H7 (cell line): ENCODE data around the gene KDM1B. TPM values are rescaled to one million over a fixed set of nuclear protein-coding genes. Genes with fewer than 3 reads are reported as not detected.
"Not testable (repeated sequence)": the region's sequence is repeated elsewhere in the genome, so short reads cannot be mapped to it uniquely, and the experiment has no call there.

Experiments
- DNase-seq: peaks from one replicate; pipeline ENCODE4 v3.0.0; 2012
- H3K27me3 ChIP-seq: 2 replicates; pipeline ENCODE4 v1.6.0; 2011; ENCODE audit warnings: mild to moderate bottlenecking, low read length; ENCODE audit not compliant: control insufficient read depth, insufficient read depth
- H3K36me3 ChIP-seq: replicated peaks from 2 replicates; pipeline ENCODE4 v1.5.1; 2011; ENCODE audit warnings: low read length; ENCODE audit not compliant: control insufficient read depth, insufficient read depth
- H3K4me3 ChIP-seq: 2 replicates; pipeline ENCODE4 v1.5.1; 2011; ENCODE audit warnings: low read depth, mild to moderate bottlenecking, control low read depth, low read length, moderate library complexity; ENCODE audit not compliant: insufficient read depth
- total RNA-seq: library from RNA; depleted of rRNA; stranded (reverse); fragments of >200 nt; shearing (Covaris generic); gene quantifications from 2 replicates; pipeline ENCODE4 v1.2.3, GENCODE V29; 2014

KDM1B gene
- total RNA-seq, 1 experiment from 2014 or later, result 6.8 TPM

DNA sequence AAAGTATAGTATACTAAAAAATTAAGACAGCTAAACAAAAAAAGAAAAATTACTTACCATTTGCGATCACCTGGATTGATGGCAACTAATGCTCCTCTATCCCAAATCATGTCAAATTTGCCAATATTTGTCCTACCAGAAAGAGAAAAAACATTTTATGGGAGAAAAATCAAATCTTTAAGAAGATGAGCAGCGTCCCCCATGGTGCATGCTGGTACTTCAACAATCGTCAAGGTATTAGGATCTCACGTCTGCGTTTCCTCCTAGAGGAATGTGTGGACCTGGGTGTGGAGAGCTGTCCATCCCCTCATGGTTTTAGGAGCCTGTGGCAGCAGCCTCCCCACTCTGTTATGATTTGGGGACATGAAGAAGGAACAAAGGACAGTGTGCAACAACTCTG lies 16.3 kb upstream of the KDM1B start:
- Histone ChIP-seq H3K36me3 (peaks cover 2% of the 10 kb centered on the region), H3K27me3 (no peaks in the 10 kb centered on the region), H3K4me3 (no peak overlapping the region)
- peak; percentile 22 for DNase-seq

DNA sequence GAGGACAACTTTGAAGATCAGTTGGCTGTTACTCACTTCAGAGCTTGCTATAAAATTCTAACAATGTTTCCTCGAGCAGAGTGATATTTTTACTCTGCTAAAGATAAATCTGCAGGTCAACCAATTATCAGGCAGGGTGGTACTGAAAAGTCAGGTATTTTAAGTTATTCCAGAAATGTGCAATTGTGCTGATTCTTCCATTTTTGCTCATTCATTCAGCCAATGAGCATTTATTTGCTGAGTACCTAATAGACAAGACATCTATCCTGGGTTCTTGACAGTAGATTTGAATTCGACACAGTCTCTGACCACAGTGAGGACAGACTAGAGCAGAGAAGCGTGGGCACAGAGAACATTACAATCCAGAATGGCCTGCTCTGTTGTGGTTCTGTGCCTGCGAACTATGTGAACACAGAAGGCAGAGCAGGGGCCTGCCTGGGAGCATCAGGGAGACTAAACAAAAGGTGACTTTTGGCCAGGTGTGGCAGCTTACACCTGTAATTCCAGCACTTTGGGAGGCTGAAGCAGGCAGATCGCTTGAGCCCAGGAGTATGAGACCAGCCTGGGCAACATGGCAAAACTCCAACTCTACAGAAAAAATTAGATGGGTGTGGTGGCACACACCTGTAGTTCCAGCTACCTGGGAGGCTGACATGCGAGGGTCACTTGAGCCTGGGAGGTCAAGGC lies 15.1 kb upstream of the KDM1B start:
- DNase-seq, result no peak
- Histone ChIP-seq H3K36me3 (peaks cover 2% of the 10 kb centered on the region), H3K4me3 (no peak overlapping the region), H3K27me3 (no peaks in the 10 kb centered on the region)

DNA sequence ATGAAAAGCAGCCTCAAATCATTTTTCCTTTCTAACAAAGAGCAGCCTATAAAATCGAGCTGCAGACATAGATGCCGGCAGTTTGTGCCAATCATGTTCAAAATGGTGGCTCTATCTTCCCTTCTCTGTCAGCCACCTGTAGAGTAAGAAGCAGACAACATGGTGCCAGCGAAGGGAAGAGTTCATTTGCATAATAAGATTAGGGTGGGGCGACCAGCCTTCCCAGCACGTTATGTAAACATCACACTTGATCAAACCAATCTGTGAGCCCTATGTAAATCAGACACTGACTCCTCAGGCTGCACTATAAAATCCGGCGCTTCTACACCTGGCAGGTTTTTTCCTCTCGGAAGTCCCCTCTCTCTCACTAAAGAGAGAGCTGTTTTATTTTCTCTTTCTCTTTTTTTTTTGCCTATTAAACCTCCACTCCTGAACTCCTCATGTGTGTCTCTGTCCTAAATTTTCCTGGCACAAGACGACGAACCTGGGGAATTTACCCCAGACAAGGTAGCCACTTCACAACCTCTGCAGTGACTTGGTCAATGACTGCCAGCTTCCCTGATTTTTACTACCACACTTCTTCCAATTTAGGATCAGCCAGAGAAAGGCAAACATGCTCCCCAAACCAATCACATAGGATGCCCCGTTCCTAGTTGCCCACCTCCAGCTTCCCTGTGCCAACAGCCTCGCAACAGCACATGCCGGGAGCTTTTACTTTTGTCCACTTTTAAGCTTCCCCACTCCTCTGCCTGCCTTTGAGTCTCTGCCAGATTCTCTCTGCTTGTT lies 13.2 kb upstream of the KDM1B start:
- no peak overlapping the region for H3K4me3 ChIP-seq

DNA sequence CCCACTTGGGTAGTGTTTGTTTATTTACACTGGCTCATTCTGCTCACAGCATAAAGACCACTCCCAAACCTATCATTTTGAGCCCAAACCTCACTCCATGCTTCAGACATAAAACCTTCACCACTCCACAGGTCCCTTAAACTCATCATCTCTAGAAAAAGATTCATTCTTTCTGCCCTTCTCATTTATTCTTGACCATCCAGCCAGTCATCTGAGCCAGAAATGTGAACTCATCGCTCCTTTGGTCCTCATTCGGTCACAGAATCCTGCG lies 12.7 kb upstream of the KDM1B start:
- no peaks in the 10 kb centered on the region for H3K27me3 ChIP-seq
- peaks cover 2% of the 10 kb centered on the region for H3K36me3 ChIP-seq
- DNase-seq, result no peak
- H3K4me3 ChIP-seq, result no peak overlapping the region

More for the DNA sequence above, 13.2 kb upstream of the KDM1B start:
- H3K36me3 ChIP-seq, result peaks cover 2% of the 10 kb centered on the region
- DNase-seq, result no peak
- H3K27me3 ChIP-seq, result no peaks in the 10 kb centered on the region

DNA sequence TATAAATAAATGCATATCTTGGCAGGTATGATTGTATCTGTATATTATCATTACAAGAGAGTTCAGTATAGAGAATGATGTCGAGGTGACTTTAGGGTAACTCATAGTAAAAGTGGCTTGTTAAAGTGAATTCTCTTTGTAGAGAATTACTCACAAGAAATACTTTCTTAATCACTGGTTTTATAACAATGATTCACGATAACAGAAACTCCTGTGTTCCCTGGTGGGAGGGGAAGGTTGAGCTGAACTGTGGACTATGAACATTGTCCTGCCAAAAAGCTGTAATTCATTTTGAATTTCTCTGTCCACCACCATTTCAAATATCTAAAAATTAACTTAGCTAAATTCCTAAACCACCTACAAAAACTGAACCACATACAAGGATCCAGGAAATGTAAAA lies 8.1 kb upstream of the KDM1B start:
- Histone ChIP-seq H3K4me3 (no peak overlapping the region), H3K36me3 (peaks cover under 1% of the 10 kb centered on the region), H3K27me3 (no peaks in the 10 kb centered on the region)
- DNase-seq, result no peak

DNA sequence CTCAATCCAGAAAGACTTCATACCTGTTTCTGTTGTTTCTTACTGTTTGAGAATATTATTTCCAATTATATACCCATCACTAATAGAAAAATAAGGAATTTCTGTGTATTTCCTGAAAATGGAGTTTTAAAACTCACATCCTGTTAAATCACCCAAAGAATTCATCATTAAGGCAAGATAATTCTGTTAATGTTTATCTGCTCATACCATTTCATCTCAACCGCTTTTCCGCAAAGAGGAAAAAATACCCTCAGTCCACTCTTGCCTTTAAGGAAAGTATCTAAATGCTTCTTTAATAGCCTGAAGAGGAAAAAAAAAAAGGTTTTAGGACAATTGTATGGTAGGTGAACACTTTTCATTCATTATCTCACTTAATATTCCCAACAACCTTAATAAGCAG lies 7.6 kb upstream of the KDM1B start:
- H3K27me3 ChIP-seq, result no peaks in the 10 kb centered on the region
- no peaks in the 10 kb centered on the region; the same call in none of the 2 replicates for H3K36me3 ChIP-seq
- H3K4me3 ChIP-seq, result no peak overlapping the region
- DNase-seq, result no peak

DNA sequence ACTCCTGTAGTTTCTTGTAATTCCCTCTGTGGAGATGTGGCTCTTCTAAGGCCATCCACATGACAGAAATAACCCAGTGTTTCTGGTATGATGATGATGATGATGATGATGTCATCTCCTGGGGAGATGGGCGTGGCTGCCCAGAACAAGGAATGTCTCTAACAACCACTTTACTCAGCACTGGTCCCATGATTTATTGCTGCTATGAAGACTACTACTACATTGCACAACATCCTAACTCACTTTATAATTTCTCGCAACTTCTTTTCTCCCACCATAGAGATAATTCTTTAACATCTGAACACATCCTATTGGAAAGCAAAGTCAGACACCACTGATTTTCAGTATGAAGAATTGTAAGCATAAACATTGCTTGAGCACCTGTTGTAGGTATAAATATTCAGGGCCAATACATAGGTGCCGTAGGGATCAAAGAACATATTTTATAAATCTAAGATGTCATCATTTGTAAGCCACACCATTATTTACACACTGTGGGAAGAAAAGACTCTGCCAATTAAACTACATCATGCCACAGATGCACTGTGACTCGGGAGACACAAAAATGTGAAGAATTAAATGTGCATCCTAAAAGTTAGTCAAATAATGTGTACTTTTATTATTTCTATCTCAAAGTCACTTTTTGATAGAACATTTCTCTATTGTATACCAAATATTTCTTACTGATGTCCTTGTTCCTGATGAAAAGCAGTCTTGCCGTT lies 6.8 kb upstream of the KDM1B start:
- H3K4me3 ChIP-seq, result no peak overlapping the region
- H3K36me3 ChIP-seq, result no peaks in the 10 kb centered on the region
- DNase-seq, result no peak
- H3K27me3 ChIP-seq, result no peaks in the 10 kb centered on the region

DNA sequence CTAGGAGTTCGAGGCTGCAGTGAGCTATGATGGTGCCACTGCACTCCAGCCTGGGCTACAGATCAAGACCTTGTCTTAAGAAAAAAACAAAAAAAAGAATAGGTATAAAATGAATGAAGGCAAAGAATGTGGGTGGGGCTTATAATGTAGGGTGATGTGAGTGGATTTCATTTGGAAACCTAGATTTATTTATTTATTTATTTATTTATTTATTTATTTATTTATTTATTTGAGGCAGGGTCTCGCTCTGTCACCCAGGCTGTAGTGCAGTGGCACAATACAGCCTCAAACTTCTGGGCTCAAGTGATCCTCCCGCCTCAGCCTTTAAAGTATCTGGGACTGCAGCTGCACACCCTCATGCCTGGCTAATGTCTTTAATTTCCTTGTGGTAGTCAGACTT lies 3.8 kb upstream of the KDM1B start:
- DNase-seq, H3K27me3 ChIP-seq, H3K36me3 ChIP-seq, H3K4me3 ChIP-seq: not testable (repeated sequence)

DNA sequence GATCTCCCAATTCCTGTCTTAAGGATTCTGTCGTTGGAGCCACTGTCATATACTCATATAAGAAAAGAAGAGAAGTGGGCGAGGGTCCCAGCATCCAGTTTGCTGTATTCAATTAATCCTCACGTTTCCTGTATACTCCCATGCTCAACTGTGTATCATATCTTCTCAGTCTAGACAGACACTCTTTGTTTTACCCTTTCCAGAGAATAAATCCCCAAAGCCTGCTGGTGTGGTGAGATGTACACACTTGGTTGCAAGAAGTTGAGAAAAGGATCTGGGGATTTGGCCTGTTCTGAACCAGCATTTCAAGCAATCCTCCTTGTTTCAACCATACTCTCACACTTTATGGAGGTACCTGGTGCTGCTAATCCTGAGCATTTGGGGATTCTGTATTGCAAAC lies 3.4 kb upstream of the KDM1B start:
- Histone ChIP-seq H3K36me3 (no peaks in the 10 kb centered on the region), H3K4me3 (no peak overlapping the region), H3K27me3 (no peaks in the 10 kb centered on the region)
- no peak for DNase-seq

DNA sequence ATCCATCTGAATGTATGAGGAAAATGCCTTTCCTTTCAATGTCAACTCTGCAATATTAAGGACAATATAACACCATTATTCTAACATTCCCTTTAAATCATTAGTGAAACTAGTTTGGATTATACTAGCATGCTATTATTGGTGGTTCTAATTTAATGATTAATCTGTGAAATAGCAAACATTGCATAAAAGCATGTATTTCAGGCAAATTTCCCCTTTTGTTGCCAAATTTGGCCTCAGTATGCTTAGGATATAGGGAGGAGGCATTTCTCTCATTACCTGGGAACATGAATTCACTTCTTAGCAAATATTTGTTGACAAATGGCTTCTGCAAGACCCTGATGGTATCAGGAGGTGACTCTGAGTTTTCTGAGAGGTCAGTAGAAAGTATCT lies 1.9 kb upstream of the KDM1B start:
- Histone ChIP-seq H3K27me3 (no peaks in the 10 kb centered on the region), H3K36me3 (no peaks in the 10 kb centered on the region), H3K4me3 (no peak overlapping the region)
- no peak for DNase-seq

DNA sequence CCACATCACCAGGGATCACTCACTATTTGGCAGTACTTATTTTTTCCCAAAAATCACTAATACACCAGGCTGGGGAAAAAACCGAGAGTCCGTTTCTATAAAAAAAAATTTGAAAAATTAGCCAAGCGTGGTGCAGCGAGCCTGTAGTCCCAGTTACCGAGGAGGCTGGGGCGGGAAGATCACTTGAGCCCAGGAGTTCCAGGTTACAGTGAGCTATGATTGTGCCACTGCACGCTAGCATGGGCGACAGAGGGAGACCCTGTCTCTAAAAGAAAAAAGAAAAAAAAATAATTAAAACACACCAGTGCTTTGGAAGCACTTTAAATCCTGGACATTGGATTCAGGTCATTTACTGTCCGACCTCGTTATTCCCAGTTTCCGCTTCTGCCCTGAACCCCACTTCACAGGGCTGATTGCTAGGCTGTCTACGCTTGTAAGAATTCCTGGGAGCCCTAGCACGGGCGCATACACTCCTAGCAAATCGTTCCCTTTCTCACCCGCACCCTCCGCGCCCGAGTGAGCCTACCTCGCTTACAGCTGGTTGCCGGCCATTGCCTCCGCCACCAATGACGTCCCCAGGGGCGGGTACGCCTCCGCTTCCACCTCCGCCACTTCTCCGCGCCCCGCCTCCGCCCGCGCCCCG lies 594 bp upstream of the KDM1B start, which contains the start of gene TPMT:
TSS of gene TPMT (minus strand) at position 571 of the 643 bp plus-strand sequence. CDS start 5,950 bp downstream, outside the sequence.
- no peak for DNase-seq

DNA sequence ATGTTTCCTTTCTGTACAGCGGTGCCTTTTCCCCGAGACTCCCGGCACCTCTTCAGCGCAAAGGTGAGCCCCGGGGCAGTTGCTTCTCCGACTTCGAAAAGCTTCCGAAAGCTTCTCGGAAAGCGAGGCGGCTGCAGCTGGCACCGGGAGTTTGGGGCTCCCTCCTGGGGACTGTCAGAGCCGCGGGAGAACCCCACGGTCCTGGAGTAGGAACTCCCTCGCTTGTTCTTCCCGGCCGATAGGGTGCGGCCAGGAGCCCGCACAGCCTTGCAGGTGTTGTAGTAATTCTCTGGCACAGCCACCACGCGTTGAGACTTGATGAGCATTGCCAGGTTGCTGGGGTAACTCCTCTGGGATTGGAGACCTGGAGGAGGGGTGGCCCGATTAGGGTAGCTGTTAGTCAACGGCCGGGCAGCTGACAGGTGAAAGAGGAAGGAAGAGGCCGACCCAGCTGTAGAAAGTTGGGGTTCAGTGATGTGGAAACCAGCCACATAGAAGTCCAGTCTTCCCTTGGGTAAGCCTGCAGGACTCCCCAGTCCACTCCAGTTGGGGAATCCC lies 721 bp downstream of the KDM1B start:
- DNase-seq, result peak; percentile 83

More for the DNA sequence above, 594 bp upstream of the KDM1B start, which contains the start of gene TPMT:
- Histone ChIP-seq H3K36me3 (no peaks in the 10 kb centered on the region), H3K4me3 (peak within 1 kb of the TSS; percentile 86), H3K27me3 (no peaks in the 10 kb centered on the region)

DNA sequence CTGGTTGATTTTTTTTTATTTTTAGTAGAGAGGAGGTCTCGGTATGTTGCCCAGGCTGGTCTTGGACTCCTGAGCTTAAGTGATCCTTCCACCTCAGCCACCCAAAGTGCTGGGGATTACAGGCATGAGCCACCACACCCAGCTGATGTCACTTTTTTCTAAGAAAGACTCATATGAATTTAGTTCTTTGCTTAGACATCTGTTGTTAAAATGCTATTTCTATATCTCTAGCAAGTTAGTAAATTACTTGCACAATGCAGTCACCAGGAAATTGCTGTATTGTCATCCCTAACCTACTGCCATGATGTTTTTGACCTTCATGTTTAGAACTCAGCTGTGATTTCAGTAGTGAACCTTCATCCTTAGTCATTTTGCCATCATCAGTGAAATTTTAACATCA lies 5.7 kb downstream of the KDM1B start:
- Histone ChIP-seq H3K4me3 (no peak overlapping the region), H3K27me3 (no peaks in the 10 kb centered on the region), H3K36me3 (peaks cover 4% of the 10 kb centered on the region)
- no peak for DNase-seq

More for the DNA sequence above, 721 bp downstream of the KDM1B start:
- Histone ChIP-seq H3K36me3 (peaks cover 2% of the 10 kb centered on the region; the same call in 1 of the 2 replicates), H3K4me3 (peak overlapping the region; percentile 86), H3K27me3 (no peaks in the 10 kb centered on the region)

DNA sequence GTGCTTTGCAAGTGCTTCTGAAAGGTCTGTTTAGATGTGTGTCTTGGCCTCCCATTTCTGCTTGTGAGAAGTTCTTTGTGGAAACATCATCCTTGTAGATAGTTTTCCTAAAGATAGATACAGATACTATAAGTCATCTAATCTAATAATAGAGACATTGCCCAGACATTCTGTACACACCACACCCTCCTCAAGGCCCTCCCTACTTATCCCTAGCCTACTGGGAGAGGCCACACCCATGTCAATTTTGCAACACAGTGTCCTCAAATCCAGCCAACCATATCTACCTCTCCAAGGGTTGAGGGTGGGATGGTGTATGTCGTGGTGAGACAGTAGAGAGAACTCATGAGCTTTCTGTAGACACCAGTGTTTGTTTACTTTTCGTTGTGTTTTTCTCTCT lies 6.2 kb downstream of the KDM1B start:
- H3K36me3 ChIP-seq, result peaks cover 4% of the 10 kb centered on the region
- DNase-seq, result no peak
- no peak overlapping the region for H3K4me3 ChIP-seq
- H3K27me3 ChIP-seq, result no peaks in the 10 kb centered on the region
